ENCODE measurements around the gene MICA.
"Not testable (repeated sequence)": the region's sequence is repeated elsewhere in the genome, so short reads cannot be mapped to it uniquely, and the experiment has no call there.

MICA gene

DNA sequence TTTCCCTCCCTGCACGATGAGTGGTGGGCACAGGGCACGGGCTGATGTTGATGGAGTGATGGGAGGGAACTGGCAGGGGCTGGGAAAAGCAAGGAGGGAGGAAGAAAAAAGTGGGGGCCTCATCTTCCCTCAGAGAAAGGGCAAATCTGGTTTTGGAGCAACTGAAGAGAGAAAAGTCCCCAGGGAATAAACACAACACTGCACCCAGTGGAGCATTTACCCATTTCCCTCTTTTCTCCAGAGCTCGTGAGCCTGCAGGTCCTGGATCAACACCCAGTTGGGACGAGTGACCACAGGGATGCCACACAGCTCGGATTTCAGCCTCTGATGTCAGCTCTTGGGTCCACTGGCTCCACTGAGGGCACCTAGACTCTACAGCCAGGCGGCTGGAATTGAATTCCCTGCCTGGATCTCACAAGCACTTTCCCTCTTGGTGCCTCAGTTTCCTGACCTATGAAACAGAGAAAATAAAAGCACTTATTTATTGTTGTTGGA, 11.4 kb downstream of the MICA start:
- DNase-seq, result no peak

DNA sequence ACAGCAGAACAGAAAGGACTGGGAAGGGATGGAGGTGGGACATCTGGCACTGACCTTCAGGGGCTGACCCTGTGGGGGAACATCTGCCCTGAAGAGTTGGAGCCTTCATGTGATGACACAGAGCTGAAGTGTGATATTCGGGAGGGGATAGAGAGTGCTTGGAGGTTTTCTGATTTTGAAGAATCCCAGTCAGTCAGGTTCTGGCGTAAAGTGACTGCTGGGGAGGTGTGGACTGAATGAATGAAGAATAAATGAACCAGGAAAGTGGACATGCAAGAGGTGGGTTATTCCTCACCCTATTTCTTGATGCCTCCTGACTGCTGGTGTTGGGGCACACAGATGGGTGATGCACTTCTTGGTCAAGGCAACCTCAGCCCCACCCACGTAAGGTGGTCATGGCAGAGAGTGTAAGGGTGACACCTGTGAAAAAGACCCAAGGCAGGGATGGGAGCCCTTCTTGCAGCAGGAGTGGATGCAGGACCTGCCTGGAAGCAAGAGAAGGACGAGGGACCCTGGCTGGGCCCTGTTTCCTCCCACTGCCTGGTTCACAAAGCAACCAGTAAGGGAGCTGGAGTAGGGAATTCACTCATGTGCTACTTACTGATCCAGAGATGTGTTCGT, 13.1 kb downstream of the MICA start:
- DNase-seq, result no peak

DNA sequence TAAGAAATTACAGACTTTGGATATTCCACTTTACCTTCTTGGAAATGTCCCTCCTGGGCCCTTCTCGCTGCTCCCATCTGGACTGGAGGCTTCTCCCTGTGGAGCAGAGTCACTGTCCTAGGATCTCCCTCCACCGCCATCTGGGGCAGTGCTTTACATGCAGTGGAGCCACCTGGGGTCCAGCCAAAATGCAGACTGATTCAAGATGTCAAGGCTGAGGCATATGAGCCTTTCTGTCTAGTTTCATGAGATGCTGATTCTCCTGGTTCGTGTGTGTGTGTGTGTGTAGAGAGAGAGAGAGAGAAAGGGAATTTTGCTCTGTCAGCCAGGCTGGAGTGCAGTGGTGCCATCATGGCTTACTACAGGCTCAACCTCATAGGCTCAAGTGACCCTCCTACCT, 14.9 kb downstream of the MICA start:
- DNase-seq, result no peak

DNA sequence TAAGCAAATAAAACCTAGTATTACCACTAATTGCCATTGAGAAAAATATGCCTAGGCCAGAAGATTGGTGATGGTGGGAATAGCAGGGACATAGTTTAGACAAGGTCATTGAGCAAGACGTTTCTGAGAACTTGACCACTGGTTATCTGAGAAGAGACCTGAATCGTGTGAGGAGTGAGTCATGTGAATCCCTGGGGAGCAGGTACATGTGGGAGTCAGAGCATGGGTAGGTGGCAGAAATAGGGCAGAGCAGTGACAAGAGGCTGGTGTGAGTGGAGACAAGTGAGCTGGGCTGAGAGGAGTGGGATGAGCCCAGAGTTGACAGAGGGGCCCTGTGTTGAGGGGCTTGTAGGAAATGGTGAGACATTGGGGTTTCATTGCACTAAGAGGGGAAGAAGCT, 16.4 kb downstream of the MICA start:
- no peak for DNase-seq

DNA sequence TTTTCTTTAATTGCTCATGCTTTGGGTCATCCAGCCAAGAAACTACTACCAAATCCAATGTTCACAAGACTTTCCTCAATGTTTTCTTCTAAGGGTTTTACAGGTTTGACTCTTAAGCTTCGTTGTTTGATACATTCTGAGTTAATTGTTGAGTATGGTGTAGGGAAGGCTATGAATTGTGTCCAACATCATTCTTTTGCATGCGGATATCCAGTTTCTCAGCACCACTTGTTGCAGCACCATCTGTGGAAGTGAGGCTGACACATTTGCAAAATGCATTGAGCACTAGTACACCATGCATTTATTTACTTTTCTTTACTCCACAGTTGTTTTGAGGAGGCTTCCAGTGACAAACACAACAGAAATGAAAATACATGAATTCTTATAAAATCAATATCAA, 17.2 kb downstream of the MICA start:
- DNase-seq, result no peak

DNA sequence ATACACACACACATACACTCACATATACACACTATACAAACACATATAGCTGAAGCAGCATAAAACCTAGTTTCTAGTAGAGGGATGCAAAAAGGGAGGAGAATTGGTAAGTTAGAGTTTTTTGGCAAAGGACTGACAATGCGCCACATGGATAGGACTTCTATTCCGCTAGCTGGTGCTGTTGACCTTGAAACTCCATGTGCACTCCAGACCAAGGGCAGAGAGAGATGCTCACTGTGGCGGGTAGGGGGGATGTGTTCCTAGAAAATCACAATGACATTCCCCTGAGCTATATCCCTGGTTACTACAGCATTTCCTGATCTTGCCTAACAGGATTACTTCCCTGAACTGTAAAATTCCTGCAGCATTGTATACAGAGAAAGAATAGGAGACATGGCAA, 19.2 kb downstream of the MICA start:
- DNase-seq, result no peak

DNA sequence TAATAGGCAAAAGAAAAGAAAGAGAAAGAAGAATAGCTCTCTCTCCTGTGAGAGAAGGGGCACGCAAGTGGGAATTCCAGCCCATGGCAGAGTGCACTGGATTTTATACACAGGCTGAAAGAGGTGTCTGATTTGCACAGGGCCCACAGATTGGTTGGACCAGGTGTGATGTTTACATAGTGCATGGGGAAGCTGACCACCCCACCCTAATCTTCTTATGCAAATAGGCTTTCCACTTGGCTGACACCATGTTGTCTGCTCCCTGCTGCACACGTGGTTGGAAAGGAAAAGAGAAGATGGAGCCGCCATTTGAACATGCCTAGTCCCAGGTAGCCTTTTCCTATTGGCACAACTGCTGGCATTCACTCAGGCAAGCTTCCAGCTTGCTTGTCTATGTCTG, 20.2 kb downstream of the MICA start:
- no peak for DNase-seq

DNA sequence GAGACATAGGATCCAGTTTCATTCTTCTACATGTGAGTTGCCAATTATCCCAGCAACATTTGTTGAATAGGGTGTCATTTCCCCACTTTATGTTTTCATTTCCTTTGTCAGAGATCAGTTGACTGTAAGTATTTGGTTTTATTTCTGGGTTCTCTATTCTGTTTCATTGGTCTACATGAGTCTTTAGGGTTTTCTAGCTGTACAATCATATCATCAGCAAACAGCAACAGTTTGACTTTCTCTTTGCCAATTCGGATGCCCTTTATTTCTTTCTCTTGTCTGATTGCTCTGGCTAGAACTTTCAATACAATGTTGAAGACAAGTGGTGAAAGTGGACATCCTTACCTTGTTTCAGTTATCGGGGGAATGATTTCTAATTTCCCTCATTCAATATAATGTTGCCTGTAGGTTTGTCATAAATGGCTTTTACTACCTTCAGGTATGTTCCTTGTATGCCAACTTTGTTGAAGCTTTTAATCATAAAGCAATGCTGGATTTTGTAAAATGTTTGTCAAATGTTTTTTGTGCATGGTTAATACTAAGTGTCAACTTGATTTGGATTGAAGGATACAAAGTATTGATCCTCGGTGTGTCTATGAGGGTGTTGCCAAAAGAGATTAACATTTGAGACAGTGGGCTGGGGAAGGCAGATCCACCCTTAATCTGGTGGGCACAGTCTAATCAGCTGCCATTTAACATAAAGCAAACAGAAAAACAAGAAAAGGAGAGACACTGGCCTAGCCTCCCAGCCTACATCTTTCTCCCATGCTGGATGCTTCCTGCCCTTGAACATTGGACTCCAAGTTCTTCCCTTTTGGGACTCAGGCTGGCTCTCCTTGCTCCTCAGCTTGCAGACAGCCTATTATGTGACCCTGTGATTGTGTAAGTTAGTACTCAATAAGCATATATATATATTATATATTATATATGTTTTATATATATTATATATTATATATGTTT, 23.3 kb downstream of the MICA start:
- no peak for DNase-seq

DNA sequence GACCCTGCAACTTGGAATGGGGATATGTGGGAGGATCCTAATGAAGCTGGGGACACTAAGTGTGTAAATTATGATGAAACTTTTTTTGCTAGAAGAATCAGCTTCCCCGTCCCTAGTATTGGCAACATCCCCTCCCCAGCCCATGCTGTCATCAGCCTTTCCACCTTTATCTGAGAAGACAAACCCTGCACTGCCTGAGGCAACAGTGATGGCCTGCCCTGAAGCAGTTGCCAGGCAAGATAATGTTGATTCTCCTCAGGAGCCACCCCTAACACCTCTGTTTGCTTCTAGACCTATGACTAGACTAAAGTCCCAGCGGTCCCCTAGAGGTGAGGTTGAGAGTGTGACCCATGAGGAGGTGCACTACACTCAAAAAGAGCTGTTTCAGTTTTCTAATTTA, 27.1 kb downstream of the MICA start:
- DNase-seq, result no peak

DNA sequence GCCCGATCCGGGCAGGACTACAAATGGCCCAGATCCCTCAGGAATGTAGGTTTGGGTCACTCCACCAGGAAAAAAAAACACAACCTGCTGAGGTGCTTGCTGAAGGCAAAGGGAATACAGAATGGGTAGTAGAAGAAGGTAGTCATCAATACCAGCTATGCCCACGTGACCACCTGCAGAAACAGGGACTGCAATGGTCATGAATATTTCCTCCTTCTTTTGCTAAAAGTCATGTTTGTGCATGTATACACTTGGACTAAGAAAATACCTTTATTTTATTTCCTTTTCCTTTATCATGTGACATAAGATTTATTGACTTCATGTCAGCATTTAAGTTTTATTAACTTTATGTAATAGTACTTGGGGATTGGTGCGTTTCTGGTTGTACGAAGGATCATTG, 31.7 kb downstream of the MICA start:
- DNase-seq, result not testable (repeated sequence)

DNA sequence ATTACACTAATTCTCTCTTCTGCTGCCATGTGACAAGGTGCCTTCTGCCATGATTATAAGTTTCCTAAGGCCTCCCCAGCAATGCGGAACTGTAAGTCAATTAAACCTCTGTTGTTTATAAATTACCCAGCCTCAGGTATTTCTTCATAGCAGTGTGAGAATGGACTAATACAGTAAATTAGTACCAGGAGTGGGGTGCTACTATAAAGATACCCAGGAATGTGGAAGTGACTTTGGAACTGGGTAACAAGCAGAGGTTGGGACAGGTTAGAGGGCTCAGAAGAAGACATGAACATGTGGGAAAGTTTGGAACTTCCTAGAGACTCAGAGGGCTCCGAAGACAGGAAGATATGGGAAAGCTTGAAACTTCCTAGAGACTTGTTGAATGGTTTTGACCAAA, 34.8 kb downstream of the MICA start:
- DNase-seq, result no peak

DNA sequence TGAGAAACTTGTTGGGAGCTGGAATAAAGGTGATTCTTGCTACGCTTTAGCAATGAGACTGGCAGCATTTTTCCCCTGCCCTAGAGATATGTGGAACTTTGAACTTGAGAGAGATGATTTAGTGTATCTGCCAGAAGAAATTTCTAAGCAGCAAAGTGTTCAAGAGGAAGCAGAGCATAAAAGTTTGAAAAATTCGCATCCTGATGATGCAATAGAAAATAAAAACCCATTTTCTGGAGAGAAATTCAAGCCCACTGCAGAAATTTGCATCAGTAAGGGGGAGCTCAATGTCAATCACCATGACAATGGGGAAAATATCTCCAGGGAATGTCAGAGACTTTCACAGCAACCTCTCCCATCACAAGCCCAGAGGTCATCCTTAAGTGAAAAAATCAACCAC, 35.3 kb downstream of the MICA start:
- DNase-seq, result no peak

DNA sequence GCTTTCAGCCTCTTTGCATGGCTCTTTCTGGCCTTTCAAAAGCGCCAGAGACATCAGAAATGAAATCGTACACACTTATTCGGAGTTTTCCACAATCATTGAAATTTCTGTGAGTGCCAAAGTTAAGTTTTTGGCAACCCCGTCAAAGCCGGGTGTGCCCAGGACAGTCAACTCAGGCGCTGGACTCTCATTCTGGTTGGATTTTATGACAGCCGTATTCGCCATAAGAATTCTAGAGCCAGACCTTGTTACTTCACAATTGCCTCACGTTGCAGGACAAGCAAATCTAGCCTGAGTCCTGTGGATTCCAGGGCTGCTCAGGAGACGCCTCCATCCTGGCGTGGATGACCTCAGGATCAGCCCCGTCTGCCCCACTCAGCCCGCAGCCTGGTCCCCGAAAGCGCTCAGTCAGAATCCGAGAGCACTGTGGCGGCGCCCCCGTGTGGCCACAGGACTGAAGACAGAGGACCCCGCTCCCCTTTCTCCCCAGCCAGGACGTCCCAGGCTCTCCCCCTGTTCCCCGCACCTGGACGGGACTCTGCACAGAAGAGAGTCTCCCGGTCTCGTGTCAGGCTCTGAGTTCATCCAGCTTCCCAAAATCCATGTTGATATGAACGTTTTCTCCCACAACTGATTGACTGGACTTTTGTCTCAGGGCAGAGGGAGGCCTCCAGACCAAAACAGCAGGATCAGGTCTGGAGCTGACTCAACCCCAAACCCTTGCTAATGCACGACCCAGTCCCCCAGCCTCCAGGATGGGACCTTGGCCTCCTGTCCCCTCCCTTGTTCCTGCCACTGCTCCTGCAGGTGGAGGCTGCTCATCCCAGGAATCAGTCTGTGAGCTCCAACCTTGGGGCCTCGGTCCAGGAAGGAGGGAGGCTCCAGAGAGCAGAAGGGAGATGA, 38.2 kb downstream of the MICA start:
- DNase-seq, result no peak

DNA sequence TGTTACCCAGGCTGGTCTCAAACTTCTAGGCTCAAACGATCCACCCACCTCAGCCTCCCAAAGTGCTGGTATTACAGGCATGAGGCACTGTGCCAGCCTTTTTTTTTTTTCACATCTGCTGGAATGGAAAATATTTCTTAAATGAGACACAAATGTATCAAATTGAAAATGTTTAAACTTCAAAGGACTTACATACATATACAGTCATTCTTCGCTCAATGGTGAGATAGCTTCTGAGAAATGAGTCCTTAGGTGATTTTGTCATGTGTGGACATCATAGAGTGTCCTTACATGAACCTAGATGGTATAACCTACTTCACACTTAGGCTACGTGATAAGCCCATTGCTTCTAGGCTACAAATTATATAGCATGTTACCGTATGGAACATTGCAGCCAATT, 43.1 kb downstream of the MICA start:
- DNase-seq, result no peak

DNA sequence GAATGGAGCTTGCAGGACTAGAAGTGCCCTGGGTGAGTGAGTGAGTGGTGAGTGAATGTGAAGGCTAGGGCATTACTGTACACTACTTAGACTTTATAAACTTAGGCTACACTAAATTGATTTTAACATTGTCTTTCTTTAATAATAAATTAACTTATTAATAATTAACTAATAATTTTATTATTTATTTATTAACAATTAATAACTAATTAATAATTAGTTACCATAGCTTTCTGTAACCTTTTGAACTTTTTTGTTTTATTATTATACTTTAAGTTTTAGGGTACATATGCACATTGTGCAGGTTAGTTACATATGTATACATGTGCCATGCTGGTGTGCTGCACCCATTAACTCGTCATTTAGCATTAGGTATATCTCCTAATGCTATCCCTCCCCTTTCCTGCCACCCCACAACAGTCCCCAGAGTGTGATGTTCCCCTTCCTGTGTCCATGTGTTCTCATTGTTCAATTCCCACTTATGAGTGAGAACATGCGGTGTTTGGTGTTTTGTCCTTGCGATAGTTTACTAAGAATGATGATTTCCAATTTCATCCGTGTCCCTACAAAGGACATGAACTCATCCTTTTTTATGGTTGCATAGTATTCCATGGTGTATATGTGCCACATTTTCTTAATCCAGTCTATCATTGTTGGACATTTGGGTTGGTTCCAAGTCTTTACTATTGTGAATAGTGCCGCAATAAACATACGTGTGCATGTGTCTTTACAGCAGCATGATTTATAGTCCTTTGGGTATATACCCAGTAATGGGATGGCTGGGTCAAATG, 43.8 kb downstream of the MICA start:
- not testable (repeated sequence) for DNase-seq

DNA sequence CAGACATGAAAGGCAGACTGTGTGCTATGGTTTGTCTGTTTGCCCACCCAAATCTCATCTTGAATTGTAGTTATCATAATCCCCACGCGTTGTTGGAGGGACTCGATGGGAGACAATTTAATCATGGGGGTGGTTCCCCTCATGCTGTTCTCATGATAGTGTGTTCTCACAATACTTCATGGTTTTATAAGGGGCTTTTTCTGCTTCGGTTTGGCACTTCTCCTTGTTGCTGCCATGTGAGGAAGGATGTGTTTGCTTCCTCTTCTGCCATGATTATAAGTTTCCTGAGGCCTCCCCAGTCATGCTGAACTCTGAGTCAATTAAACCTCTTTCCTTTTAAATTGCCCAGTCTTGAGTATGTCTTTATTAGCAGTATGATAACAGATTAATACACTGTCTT, 47.4 kb downstream of the MICA start:
- DNase-seq, result no peak

DNA sequence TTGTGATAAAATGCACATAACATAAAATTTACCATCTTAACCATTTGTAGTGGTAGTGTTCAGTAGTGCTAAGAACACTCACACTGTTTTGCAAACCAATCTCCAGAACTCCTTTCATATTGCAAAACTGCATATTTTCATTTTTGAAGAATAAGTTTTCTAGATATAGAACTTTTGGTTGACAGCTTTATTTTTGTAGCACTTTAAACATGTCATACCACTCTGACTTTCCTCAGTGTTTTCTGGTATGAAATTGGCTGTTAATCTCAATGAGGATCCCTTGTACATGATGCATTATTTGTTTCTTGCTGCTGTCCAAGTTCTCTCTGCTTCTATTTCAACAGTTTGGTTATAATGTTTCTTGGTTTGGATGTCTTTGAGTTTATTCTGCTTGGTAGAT, 49.5 kb downstream of the MICA start:
- DNase-seq, result no peak

DNA sequence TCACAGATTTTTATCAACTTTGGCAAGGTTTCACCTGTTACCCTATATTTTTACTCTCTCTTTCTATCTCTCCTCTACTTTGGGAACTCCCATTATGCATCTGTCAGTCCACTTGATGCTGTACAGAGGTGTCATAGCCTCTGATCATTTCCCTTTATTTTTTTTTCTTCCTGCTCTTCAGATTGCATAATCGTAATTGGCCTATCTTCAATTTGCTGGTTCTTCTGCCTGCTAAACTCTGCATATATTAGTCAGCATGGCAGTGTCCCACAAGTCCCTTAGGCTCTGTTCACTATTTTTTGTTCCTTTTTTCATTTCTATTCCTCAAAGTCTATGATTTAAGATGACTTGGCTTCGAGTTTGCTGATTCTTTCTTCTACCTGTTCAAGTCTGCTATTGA, 49.9 kb downstream of the MICA start:
- DNase-seq, result no peak

DNA sequence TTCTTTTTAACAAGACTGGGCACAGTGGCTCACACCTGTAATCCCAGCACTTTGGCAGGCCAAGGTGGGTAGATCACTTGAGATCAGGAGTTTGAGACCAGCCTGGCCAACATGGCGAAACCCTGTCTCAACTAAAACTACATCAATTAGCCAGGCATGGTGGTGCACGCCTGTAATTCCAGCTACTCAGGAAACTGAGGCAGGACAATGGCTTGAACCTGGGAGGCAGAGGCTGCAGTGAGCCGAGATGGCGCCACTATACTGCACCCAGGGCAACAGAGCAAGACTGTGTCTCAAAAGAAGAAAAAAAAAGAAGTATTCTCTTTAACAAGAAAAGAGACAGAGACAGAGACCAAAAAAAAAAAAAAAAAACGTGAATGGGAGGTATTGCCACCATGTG, 56.5 kb downstream of the MICA start:
- DNase-seq, result not testable (repeated sequence)

DNA sequence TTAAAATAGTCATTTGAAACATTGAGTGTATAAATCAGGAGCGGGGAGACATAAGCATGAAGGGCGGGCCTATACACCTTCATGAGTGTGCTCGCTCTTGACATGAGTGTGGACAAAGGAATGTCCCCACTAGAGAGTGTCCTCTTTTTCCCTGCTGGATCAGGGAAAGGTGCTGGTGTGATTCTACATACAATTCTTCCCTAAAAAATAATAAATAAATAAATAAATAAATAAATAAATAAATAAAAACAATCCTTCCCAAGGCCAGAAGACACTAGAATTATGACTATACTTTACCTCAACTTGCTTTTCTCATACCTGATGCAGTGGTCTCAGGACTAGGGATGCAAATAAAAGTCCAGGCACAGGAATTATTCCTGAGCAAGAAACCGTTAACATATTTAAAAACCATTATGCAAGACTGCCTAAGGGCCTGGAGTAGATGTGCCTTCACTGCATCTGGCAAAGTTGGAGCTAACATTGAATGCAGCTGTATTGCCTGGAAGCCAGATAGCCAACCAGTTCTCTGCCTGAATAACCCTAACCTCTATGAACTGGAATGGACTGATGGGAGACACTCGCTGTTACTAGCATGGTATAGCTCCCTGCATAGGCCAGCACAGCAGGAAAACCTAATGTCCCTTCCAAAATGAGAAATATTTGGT, 57.1 kb downstream of the MICA start:
- DNase-seq, result no peak

DNA sequence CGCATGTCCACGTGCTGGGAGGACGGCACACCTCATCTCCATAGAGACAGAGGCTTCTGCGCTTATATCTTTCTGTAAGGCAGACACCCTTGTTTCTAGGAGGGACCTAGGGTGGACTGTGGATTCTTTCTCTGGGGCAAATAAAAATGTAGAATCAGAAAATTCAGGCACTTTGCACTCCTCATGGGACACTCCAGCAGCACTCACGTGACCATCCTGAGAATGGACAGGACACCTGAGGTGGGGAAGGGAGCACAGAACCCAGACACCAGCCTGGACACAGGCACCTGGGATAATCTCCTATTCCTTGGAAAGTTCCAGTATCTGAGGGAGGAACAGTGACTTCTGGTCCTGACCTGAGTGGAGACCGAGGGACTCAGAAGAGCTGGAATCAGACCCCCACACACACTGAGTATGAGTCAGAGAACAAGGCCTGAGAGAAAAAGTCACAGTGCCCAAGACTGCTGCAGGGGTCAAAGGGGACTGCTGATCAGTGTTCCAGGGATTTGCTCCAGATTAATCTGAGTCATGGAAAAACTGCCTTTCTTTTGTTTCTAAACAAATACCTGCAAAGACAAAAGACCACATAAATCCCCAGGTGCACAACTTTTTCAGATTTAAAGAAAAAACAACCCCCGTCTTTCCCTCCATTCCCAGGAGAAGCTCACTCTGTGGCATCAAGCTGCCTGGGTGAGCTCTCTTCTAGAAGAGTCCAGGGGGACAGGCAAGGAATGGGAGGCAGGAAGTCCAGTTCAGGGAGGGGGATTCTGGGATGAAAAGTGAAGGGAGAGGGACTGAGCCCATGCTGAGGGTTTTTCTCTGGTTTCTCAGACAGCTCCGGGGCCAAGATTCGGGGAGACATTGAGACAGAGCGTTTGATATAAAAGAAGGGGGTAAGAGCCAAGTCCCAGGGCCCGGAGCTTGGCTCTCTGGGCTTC, 58.9 kb downstream of the MICA start:
- DNase-seq, result no peak
